Heart left ventricle (tissue), 13 donors: ENCODE data around the gene PIGW.

Experiments
- POLR2A ChIP-seq, 2 donors: fragments of 450-650 bp; IDR thresholded peaks; one replicate each; pipeline ENCODE4 v1.6.1; 2017; ENCODE audit warnings: antibody characterized with exemption in 2 of 2, mild to moderate bottlenecking in 2 of 2, moderate library complexity in 2 of 2
- TF ChIP-seq, protein P1 (sequence below), 12 donors: fragments of 200-600 bp; sonication (generic) in 4 of 12; IDR thresholded peaks; one replicate each; pipeline versions ENCODE4 v1.5.0 to v1.8.0; 2018 to 2022; ENCODE audit warnings: antibody characterized with exemption in 12 of 12, mild to moderate bottlenecking in 5 of 12
- donor health status: ischemic (EF 13 %, LVEDD 7.1; RV severe dilation, severe dysfunction).
- donor health status: DM: no; HTN: yes; CAD: no.
- donor health status: DM: no; HTN: no; CAD: no.
- donor health status: ischemic (EF 25% LVEDD 6.9; RV normal size, moderate dysfunction).
- donor health status: ischemic (EF 25% LVEDD 5.7; RV mildly dilated, moderate dysfunction).
- donor health status: ischemic (EF 35%, LVEDD 5.7; RV mildly dilated, moderate dysfunction).
- donor health status: nonischemic (EF 11% LVEDD 7.7; RV severe dilation, severe dysfunction).
- donor health status: DM: yes; HTN: yes; CAD: no.
- donor health status: PGD.
- donor health status: ischemic (EF 29% LVEDD 5.4; RV normal size, mild dysfunction).
- donor health status: nonischemic (EF 23%, LVEDD 6.1; RV moderate dilation, normal function).

DNA sequence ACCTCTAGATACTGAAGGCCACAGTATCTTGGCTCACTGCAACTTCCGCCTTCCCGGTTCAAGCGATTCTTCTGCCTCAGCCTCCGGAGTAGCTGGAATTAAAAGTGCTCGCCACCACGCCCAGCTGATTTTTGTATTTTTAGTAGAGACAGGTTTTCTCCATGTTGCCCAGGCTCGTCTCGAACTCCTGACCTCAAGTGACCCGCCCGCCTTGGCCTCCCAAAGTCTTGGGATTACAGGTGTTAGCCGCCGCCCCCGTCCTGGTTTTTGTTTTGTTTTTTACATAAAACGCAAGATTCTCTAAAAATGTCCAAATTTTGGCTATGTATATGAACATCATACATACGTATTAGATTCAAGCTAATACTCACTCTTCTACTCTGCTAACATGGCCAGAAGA is 8.0 kb downstream of the PIGW start:
- TF ChIP-seq, protein P1, sequence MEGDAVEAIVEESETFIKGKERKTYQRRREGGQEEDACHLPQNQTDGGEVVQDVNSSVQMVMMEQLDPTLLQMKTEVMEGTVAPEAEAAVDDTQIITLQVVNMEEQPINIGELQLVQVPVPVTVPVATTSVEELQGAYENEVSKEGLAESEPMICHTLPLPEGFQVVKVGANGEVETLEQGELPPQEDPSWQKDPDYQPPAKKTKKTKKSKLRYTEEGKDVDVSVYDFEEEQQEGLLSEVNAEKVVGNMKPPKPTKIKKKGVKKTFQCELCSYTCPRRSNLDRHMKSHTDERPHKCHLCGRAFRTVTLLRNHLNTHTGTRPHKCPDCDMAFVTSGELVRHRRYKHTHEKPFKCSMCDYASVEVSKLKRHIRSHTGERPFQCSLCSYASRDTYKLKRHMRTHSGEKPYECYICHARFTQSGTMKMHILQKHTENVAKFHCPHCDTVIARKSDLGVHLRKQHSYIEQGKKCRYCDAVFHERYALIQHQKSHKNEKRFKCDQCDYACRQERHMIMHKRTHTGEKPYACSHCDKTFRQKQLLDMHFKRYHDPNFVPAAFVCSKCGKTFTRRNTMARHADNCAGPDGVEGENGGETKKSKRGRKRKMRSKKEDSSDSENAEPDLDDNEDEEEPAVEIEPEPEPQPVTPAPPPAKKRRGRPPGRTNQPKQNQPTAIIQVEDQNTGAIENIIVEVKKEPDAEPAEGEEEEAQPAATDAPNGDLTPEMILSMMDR (IDR thresholded peaks at IDR 0.05) = no peak
- TF ChIP-seq POLR2A (IDR thresholded peaks at IDR 0.05) = no peak
